Measurements from ENCODE around the gene TBC1D19.

DNA sequence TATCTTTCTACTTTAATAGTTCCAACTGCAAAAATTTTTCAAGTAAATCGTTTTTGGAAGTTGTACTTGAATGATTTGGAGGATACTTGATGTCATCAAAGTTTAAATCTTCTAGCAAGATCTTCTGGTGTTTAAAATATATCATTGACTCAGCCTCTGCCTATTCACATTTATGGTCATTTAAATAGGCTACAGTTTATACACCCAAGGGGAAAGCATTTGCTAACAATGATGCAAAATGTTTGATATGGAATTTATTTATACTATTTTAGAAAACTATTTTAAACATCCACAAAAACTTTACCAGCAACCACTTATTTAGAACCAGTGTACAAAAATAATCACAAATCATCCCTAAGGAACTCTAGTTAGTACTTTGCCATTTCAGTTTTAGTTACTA, 153.5 kb downstream of the TBC1D19 start:
- TF ChIP-seq, protein P1, sequence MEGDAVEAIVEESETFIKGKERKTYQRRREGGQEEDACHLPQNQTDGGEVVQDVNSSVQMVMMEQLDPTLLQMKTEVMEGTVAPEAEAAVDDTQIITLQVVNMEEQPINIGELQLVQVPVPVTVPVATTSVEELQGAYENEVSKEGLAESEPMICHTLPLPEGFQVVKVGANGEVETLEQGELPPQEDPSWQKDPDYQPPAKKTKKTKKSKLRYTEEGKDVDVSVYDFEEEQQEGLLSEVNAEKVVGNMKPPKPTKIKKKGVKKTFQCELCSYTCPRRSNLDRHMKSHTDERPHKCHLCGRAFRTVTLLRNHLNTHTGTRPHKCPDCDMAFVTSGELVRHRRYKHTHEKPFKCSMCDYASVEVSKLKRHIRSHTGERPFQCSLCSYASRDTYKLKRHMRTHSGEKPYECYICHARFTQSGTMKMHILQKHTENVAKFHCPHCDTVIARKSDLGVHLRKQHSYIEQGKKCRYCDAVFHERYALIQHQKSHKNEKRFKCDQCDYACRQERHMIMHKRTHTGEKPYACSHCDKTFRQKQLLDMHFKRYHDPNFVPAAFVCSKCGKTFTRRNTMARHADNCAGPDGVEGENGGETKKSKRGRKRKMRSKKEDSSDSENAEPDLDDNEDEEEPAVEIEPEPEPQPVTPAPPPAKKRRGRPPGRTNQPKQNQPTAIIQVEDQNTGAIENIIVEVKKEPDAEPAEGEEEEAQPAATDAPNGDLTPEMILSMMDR (conservative IDR thresholded peaks at IDR 0.05; ENCODE audit: low read depth, low read length), result no peak
- no peak for TF ChIP-seq POLR2A (IDR thresholded peaks at IDR 0.05; ENCODE audit: low read depth, low read length)
- TF ChIP-seq, protein P2, sequence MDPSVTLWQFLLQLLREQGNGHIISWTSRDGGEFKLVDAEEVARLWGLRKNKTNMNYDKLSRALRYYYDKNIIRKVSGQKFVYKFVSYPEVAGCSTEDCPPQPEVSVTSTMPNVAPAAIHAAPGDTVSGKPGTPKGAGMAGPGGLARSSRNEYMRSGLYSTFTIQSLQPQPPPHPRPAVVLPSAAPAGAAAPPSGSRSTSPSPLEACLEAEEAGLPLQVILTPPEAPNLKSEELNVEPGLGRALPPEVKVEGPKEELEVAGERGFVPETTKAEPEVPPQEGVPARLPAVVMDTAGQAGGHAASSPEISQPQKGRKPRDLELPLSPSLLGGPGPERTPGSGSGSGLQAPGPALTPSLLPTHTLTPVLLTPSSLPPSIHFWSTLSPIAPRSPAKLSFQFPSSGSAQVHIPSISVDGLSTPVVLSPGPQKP (IDR thresholded peaks at IDR 0.05; ENCODE audit: borderline replicate concordance, low read depth, low read length), result no peak
- no peak for TF ChIP-seq BHLHE40 (IDR thresholded peaks at IDR 0.05; ENCODE audit: low read depth, low read length)
- TF ChIP-seq RCOR1 (IDR thresholded peaks at IDR 0.05; ENCODE audit: insufficient replicate concordance, low read length), result no peak
- TF ChIP-seq RAD21 (IDR thresholded peaks at IDR 0.05; ENCODE audit: low read length), result no peak
- TF ChIP-seq, protein P3, sequence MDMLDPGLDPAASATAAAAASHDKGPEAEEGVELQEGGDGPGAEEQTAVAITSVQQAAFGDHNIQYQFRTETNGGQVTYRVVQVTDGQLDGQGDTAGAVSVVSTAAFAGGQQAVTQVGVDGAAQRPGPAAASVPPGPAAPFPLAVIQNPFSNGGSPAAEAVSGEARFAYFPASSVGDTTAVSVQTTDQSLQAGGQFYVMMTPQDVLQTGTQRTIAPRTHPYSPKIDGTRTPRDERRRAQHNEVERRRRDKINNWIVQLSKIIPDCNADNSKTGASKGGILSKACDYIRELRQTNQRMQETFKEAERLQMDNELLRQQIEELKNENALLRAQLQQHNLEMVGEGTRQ (IDR thresholded peaks at IDR 0.05; ENCODE audit: low read depth, low read length), result no peak
- no peak for TF ChIP-seq MAFK (IDR thresholded peaks at IDR 0.05; ENCODE audit: low read depth, low read length)
- TF ChIP-seq NFE2L2 (IDR thresholded peaks at IDR 0.05; ENCODE audit: low read depth, low read length), result no peak
- TF ChIP-seq SMC3 (IDR thresholded peaks at IDR 0.05; ENCODE audit: low read depth, low read length), result no peak
- no peak for TF ChIP-seq MAZ (IDR thresholded peaks at IDR 0.05; ENCODE audit: borderline replicate concordance, low read depth, low read length)

Measured in IMR-90 (cell line).